Stimulated activated CD4-positive, alpha-beta T cell treated with anti-CD3 and anti-CD28 coated beads, Interleukin-2, amount 100 ng/mL, for 4 hours (primary cell): ENCODE results near the gene SNPH.
"Not testable (repeated sequence)": the region's sequence is repeated elsewhere in the genome, so short reads cannot be mapped to it uniquely, and the experiment has no call there.

Experiments used
- DNase-seq: peaks from one replicate; pipeline ENCODE4 v3.0.0-alpha.2; 2020; ENCODE audit warnings: low read depth

Gene SNPH, protein sequence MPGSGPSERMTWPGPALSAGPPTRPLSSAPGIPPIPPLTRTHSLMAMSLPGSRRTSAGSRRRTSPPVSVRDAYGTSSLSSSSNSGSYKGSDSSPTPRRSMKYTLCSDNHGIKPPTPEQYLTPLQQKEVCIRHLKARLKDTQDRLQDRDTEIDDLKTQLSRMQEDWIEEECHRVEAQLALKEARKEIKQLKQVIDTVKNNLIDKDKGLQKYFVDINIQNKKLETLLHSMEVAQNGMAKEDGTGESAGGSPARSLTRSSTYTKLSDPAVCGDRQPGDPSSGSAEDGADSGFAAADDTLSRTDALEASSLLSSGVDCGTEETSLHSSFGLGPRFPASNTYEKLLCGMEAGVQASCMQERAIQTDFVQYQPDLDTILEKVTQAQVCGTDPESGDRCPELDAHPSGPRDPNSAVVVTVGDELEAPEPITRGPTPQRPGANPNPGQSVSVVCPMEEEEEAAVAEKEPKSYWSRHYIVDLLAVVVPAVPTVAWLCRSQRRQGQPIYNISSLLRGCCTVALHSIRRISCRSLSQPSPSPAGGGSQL

DNA sequence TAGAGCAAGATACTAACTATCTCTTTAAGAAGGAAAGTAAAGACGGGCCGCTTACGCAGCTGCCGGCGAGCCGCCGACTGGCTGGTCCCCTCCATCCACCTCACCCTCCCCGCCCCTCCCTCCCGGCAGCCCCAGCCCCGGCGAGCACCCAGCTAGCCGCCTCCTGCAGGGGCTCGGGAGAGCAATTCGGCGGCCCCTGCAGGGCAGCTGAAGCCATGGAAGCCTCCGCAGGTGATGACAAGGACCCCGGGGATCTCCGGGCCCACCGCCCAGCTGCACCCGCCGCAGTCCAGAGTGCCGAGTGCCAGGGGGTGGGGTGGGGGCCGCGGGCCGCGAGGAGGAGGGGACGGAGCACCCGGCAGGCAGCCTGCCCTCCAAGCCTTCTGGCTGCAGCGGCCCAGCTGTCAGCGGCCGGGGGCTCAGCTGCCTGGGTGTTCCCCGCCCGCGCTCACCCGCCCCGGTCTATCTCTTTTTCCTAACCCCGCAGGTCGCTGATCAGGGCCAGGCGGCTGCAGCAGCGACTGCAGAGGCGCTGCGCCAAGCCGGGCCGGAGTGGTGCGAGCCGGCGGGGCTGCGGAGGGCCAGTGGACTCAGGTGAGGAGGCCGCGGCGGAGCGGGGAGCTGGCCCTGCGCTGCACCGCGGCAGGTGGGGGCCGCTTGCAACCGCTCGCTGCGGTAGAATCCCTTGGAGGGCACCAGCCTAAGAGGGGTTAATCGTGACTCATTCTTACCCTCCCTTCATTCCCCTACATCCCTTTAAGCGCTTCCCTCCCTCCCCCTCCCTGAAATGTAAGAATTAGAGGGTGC, at the start of gene SNPH:
SNPH (plus strand) TSS at position 128 of the 807 bp plus-strand sequence. CDS start 29,946 bp downstream, outside the sequence.
- DNase-seq = peak; percentile 48

DNA sequence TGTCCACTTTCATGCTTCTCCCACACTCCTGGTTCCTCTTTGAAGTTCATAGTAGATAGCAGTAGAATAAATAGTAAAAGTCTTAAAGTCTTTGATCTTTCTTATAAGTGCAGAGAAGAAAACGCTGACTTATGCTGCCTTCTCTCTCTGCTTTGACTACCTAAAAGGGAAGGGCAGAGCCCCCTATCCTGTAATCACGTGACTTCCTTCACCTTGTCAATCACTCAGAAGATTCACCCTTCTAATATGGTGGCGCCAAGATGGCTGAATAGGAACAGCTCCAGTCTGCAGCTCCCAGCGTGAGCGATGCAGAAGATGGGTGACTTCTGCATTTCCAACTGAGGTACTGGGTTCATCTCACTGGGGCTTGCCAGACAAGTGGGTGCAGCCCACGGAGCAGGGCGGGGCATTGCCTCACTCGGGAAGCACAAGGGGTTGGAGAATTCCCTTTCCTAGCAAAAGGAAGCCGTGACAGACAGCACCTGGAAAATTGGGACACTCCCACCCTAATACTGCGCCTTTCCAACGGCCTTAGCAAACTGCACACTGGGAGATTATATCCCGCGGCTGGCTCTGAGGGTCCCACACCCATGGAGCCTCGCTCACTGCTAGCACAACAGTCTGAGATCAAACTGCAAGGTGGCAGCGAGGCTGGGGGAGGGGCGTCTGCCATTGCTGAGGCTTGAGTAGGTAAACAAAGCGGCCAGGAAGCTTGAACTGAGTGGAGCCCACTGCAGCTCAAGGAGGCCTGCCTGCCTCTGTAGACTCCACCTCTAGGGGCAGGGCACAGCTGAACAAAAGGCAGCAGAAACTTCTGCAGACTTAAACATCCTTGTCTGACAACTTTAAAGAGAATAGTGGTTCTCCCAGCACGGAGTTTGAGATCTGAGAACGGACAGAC, 49.3 kb upstream of the SNPH start:
- not testable (repeated sequence) for DNase-seq

DNA sequence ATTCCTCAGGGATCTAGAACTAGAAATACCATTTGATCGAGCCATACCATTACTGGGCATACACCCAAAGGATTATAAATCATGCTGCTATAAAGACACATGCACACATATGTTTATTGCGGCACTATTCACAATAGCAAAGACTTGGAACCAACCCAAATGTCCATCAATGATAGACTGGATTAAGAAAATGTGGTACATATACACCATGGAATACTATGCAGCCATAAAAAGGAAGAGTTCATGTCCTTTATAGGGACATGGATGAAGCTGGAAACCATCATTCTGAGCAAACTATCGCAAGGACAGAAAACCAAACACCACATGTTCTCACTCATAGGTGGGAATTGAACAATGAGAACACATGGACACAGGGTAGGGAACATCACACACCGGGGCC, 43.3 kb upstream of the SNPH start:
- DNase-seq = not testable (repeated sequence)

DNA sequence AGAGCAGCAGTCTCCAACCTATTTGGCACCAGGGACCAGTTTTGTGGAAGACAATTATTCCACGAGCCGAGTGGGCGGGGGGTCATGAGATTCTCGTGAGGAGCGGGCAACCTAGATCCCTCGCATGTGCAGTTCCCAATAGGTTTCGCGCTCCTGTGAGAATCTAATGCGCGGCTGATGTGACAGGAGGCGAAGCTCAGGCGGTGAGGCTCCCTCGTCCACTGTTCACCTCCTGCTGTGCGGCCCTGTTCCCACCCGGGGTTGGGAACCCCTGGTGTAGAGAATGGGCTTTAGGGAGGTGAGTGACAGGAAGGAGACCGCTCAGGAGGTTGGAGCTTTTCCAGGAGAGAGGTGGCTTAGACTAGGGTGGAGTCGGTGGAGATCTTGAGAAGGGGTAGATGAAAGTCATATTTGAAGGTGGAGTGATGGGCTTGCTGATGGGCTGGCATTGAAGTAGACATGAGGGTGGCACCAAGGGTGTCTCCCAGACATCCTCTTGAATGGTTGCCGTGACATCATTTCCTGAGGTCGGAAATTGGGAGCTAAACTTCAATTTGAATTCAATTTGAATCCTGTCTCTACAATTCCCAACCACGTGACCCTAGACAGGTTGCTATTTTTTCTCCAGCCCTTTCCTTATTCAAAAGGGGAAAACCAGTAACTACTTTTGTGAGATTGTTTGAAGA, 41.7 kb upstream of the SNPH start:
- no peak for DNase-seq

DNA sequence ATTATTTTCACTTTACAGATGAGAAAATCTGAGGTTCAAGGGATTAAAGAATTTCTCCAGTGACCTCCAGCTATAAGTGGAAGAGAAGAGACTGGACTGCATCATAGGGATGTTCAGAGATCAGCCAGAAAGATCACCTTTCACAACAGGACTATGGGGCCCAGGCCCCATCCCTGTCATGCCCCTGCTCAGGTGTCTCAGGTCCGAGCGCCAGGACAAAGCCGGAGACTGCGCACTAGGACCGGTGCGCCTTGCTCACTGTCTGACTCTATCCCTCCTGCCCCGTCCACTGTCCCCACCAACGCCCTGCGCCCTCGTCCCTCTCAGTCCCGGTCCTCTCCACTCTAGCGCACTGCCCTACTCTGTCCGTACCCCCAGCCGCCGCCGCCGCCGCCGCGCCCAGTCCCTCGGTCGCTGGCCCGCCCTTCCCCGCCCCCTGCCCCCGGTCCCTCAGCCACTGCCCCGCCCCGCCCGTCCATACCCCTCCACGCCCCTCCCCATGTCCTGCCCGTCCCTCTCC, 40.8 kb upstream of the SNPH start:
- DNase-seq = no peak

DNA sequence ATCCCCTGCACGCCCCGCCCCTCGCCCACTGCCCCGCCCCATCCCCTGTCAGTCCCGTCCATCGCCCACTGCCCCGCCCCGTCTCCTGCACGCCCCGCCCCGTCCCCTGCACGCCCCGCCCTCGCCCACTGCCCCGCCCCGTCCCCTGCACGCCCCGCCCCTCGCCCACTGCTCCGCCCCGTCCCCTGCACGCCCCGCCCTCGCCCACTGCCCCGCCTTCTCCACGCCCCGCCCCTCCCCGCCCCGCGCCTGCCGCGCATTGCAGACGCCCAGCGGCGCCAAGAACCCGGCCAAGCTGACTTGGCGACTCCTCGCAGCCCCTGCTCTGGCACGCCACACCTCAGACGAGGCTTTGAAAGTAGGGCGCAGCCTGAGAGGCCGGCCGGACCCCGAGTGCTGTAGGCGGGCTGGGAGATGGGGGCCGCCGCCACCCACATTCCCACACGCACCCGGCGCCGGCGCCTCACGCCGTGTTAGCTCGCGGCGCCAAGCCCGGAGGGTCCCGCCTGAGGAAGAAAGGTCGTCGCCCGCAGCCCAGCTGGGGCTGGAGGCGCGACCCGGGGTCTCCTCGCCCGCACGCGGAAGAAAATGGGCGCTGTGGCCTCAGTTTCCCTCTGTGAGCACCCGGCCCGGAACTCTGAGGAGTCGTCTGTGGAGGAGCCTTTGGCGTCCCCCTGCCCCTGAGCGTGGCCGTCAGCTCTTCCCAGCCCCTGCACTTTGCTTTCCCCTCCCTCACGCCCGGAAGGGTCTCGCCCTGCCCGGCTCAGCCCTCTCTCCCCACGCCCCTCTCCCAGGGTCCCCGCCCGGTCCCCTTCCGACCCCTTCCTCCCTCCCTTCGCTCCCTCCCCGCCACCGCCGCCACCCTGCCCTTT, 40.1 kb upstream of the SNPH start, which contains the start of gene RAD21L1:
RAD21L1 (plus strand) TSS at position 262 of the 872 bp plus-strand sequence. CDS start 2,410 bp downstream, outside the sequence.
- DNase-seq = peak; percentile 73

DNA sequence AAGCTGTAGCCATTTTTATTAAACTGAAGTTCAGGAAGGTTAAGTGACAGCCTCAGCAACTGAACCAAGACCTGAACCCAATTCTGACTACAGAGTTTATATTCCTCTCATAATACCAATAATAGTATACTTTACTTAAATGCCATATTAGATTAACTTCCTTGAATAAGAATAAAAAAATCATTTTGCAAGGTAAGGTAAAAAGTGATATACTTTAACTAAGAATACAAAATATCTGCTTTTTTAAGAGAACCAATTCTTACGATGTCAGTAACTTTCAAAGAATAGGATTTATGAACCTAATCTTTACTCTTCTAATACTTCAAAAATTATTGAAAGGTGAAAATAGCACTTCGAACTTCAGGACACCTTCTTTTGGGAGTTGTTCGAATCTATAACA, 36.6 kb upstream of the SNPH start:
- no peak for DNase-seq

DNA sequence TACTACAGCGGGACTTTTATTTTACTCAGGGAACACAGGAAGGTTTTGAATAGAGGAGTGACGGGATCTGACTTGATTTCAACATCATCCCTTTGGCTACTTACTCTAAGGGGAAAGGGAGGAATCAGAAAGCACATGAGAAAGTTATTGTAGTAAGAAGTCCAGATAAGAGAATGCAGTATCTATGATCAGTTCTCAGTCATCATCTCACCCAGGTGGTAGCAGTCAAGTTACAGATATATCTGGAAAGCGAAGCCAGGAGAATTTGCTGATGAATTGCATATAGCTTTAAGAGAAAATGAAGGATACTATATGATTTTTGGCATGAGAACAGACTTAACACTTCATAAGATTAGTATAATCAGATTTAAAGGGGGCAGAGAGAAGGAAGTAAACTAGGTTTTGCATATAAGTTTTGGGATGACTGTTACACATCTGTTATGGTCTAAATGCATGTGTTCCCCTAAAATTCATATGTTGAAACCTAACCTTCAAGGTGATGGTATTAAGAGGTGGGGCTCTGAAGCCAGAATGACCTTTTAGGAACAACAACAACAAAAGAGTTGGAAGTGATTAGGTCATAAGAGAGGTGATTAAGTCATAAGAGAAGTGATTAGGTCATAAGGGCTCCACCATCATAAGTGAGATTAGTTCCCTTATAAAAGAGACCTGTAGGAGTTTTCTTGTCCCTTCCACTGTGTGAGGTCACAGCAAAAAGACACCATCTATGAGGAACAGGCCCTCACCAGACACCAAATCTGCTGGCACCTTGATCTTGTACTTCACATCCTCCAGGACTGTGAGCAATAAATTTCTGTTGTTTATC, 33.6 kb upstream of the SNPH start:
- no peak for DNase-seq

DNA sequence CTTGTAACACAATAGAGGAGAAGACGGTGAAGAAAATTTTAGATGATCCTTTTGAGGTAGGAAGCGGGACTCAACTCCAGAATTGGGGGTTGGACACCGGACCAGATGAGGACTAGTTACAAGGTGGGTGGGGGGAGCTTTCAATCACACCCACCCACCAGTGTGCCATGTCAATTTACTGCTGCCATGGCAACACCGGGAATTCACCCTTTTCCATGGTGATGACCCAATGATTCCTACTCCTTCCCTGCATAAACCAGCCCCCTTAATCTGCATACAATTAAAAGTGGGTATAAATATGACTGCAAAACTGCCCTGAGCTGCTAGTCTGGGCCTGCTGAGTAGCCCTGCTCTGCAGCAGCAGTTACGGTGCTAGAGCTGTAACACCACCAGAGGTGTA, 25.5 kb upstream of the SNPH start:
- no peak for DNase-seq

DNA sequence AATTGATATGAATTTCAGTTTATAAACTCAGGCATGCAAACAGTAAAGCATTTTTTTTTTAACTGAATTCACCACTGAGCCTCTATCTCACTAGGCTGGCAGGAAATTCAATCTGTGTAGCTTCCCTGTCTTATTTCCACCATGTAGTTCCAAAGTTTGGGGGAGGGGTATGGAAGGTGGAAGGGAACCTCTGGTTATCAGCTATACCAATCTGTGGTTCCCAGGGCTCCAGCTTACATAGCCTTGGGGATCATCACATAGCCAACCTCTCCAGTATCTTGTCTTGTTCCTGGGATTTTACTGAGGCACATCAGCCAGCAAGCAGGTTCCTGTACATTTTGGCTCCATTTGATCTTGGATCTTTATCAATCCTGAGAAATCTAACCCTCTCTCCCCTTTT, 24.6 kb upstream of the SNPH start:
- no peak for DNase-seq

DNA sequence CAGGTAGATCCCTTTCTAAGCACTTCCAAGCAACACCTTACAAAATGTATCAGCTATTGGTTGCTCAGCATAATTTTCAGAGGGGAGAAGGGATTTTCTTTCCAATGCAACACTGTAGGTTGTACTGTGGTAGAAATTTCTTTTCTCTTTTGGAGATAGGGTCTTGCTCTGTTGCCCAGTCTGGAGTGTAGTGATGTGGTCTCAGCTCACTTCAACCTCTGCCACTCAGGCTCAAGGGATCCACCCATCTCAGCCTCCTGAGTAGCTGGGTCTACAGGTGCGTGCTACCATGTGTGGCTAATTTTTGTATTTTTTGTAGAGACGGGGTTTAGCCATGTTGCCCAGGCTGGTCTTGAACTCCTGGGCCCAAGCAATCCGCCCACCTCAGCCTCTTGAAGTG, 24.0 kb upstream of the SNPH start:
- DNase-seq = no peak

DNA sequence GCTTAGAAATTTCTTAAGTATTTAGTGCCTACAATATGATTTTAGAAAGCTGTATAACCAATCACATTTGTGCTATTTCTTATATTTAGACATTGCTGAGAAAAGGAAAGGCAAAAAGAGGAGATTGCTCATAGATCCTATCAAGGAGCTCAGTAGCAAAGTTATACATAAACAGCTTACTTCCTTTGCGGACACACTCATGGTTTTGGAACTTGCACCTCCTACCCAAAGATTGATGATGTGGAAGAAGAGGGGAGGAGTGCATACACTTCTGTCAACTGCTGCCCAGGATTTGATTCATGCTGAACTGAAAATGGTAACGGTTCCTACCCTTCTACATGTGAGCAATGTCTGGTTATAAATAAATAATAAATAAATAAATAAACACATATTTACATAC, 23.6 kb upstream of the SNPH start:
- no peak for DNase-seq

DNA sequence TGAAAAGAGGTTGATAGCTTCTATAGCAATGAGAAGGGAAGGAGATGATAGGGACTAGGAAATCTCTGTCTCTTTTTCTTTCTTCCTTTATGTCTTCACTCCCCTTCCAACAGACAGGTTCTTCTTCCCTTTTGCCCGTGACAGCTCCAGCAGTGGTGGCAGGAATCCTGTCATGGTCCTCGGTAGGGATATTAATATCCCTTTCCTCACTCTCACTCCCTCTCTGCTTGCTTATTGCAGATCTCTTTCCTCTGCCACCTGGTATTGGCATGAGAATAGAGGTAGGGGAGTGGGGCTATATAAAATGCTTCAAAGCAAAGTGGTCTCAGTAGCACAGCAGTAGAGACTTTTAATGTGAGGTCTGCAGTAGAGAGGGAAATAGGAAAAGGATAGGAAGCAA, 20.5 kb upstream of the SNPH start:
- no peak for DNase-seq

DNA sequence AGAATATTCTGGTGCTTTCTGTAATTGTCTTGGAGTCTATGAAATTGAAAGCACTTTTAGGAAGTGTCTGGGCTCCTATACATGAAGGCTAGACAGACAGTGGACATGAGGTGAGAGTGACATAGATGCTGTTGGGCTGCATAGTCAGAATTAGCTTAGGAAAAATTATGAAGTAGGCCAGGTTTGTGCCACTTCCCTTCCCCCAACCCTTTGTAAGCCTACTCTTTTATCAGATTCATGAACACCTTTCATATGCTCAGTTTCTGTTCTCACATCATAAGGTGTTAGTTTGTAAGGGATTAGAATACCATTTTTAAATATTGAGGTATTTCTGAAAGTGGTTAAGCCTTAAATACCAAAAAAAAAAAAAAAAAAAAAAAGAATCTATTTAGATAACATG, 18.4 kb upstream of the SNPH start:
- no peak for DNase-seq

DNA sequence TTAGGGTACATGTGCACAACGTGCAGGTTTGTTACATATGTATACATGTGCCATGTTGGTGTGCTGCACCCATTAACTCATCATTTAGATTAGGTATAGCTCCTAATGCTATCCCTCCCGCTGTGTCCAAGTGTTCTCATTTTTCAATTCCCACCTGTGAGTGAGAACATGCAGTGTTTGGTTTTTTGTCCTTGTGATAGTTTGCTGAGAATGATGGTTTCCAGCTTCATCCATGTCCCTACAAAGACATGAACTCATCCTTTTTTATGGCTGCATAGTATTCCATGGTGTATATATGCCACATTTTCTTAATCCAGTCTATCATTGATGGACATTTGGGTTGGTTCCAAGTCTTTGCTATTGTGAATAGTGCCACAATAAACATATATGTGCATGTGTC, 15.8 kb upstream of the SNPH start:
- DNase-seq = not testable (repeated sequence)

DNA sequence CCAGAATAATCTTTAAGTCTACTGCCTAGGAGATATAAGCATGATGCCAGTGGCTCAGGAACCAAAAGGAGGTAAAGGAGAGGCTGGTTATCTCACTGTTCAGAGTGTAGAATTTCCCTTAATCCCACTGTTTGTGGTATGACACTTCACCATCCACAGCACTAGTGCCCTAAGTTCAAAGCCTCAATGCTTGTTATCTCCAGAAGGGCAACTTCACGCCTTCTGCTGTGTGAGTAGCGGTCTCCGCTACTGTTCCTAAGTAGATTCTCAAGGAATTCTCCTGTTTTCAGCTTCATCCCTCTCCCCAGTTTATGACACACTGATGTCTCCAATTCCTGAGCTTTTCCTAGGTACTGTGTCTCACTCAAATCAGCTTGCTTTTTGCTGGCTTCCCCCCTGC, 13.7 kb upstream of the SNPH start:
- no peak for DNase-seq

DNA sequence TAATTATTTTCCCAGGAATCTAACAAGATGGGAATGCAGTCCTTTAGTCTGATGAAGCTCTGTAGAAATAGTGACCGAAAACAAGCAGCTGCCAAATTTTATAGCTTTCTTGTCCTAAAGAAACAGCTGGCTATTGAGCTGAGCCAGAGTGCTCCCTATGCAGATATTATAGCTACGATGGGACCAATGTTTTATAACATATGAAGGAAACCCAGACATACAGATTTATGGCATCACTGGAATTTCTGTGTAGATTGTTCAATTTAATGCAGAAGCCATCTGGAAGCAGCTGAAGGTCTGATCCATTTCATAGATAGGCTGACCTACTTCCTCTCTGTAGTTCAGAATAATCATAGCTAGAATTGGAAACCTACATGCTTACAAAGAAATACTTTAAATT, 11.8 kb upstream of the SNPH start:
- no peak for DNase-seq

DNA sequence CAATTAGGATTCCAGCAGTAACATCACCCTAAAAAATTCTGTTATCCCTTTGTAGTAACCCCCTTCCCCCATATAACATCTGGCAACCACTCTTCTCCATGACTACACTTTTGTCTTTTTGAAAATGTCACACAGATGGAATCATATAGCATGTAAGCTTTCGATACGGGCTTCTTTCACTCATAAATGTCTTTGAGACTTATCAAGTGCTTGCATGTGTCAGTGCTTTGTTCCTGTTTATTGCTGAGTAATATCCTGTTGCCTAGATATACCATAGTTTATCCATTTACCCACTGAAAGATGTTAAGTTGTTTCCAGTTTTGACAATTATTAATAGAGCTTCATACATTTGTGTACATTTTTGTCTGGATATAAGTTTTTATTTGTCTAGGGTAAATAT, 10.4 kb upstream of the SNPH start:
- DNase-seq = no peak

DNA sequence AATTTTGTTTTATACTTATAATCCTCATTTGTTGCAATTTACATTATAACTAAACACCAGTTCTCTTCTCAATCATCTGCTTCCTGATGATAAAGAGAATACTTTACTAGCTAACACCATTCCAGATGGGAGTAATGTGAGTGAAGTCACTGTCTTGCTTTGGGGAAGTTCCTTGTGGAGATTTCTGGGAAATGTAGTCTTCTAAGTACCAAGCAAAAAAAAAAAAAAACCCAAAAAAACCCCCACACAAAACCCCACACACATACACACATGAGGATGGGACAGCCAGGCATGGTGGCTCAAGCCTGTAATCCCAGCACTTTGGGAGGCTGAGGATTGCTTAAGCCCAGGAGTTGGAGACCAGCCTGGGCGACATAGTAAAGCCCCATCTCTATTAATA, 2.2 kb upstream of the SNPH start:
- DNase-seq = no peak
